HepG2 (cell line): ENCODE results near the gene ATP23.

Source experiments
- EZH2 ChIP-seq: conservative IDR thresholded peaks from 2 replicates; pipeline ENCODE4 v1.6.1; 2012; ENCODE audit warnings: mild to moderate bottlenecking, low read depth, low read length, moderate library complexity
- FOSL1 ChIP-seq: sonication (generic); formaldehyde crosslinking; IDR thresholded peaks from 2 replicates; pipeline ENCODE4 v1.9.0; 2021; ENCODE audit warnings: missing genetic modification reagents, borderline replicate concordance
- FOXP1 ChIP-seq, 2 experiments: fragments of 450-650 bp in 1 of 2; IDR thresholded peaks; 2 replicates each; pipeline ENCODE4 v1.6.1; 2017 to 2018; ENCODE audit warnings: antibody characterized with exemption in 1 of 2
- GABPB1 ChIP-seq: IDR thresholded peaks from 2 replicates; pipeline ENCODE4 v1.6.1; 2016; ENCODE audit warnings: mild to moderate bottlenecking, missing genetic modification reagents, moderate library complexity, missing compliant biosample characterization
- MAZ ChIP-seq, 2 experiments: sonication (generic) in 1 of 2; formaldehyde crosslinking in 1 of 2; IDR thresholded peaks; 2 replicates each; pipeline versions ENCODE4 v1.5.0 to v1.6.1; 2012 to 2020; ENCODE audit warnings: low read depth in 2 of 2, mild to moderate bottlenecking in 2 of 2, borderline replicate concordance in 1 of 2, improper control_type of control experiment in 1 of 2, low read length in 1 of 2, missing genetic modification reagents in 1 of 2, moderate library complexity in 1 of 2
- POLR2A ChIP-seq, 2 experiments: IDR thresholded peaks; 2 replicates each; pipeline ENCODE4 v1.6.1; 2011; ENCODE audit warnings: low read depth in 2 of 2, low read length in 2 of 2, mild to moderate bottlenecking in 1 of 2, moderate library complexity in 1 of 2; ENCODE audit not compliant: insufficient read depth in 1 of 2
- ZBTB7A ChIP-seq: sonication (generic); formaldehyde crosslinking; IDR thresholded peaks from 2 replicates; pipeline ENCODE4 v1.8.0; 2022; ENCODE audit warnings: mild to moderate bottlenecking, missing genetic modification reagents
- ZMYM2 ChIP-seq: sonication (generic); formaldehyde crosslinking; IDR thresholded peaks from 2 replicates; pipeline ENCODE4 v1.8.0; 2022; ENCODE audit warnings: mild to moderate bottlenecking, missing genetic modification reagents
- ZZZ3 ChIP-seq: sonication (generic); formaldehyde crosslinking; IDR thresholded peaks from 2 replicates; pipeline ENCODE4 v1.4.0; 2020; ENCODE audit warnings: missing genetic modification reagents, mild to moderate bottlenecking, borderline replicate concordance
- TF ChIP-seq, protein P1 (sequence below): sonication (generic); formaldehyde crosslinking; IDR thresholded peaks from 2 replicates; pipeline ENCODE4 v1.9.0; 2022; ENCODE audit warnings: missing genetic modification reagents, mild to moderate bottlenecking, borderline replicate concordance
- TF ChIP-seq, protein P2 (sequence below): sonication (generic); formaldehyde crosslinking; IDR thresholded peaks from 2 replicates; pipeline ENCODE4 v1.5.0; 2020; ENCODE audit warnings: mild to moderate bottlenecking, missing genetic modification reagents, moderate library complexity
- TF ChIP-seq, protein P3 (sequence below): sonication (generic); formaldehyde crosslinking; IDR thresholded peaks from 2 replicates; pipeline ENCODE4 v1.9.0; 2021; ENCODE audit warnings: mild to moderate bottlenecking, missing genetic modification reagents

DNA sequence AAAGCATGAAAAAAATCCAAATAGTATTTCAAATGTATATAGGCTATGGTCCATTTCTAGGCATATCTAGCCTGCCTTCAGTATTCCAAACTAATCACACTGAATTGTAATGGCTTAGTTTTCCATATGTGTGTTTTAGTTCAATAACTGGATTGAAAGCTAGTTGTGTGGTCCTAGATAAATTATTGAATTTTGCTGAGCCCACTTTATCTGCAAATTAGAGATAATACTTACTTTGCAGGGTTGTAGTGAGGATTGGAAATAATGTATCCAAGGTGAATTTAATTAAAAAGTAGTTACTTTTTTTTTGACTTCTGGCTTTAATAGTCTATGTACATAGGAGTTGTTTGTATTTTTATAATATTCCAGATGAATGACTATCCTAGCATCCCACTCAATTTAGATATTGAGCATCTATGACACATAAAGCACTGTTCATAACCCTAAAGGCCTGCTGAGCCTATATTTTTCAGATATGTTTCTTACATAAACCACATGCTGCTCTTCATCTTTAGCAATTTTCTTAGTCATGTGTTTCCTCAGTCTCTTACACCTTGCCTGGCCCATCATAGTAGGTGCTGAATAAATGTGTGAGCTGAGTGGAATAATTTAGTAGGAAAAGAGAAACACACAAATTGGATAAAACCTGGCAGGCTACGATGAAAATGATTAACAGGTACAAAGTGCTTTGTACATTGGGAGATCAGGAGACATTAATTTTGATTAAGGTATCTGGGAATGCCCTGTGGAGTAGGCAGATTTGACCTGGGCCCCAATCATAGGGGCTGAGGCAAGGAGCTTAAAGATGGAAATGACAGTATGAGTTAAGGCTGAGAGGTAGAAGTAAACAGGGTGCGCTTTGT, 1.1 kb upstream of the ATP23 start:
- TF ChIP-seq MAZ (IDR thresholded peaks at IDR 0.05; ENCODE audit: borderline replicate concordance, low read depth, low read length) = no peak
- no peak for TF ChIP-seq MAZ (CRISPR knock-in tag; IDR thresholded peaks at IDR 0.05; ENCODE audit: low read depth)
- no peak for TF ChIP-seq EZH2
- no peak for TF ChIP-seq FOSL1 (CRISPR knock-in tag)
- TF ChIP-seq, protein P1, sequence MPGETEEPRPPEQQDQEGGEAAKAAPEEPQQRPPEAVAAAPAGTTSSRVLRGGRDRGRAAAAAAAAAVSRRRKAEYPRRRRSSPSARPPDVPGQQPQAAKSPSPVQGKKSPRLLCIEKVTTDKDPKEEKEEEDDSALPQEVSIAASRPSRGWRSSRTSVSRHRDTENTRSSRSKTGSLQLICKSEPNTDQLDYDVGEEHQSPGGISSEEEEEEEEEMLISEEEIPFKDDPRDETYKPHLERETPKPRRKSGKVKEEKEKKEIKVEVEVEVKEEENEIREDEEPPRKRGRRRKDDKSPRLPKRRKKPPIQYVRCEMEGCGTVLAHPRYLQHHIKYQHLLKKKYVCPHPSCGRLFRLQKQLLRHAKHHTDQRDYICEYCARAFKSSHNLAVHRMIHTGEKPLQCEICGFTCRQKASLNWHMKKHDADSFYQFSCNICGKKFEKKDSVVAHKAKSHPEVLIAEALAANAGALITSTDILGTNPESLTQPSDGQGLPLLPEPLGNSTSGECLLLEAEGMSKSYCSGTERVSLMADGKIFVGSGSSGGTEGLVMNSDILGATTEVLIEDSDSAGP (CRISPR knock-in tag) = no peak
- TF ChIP-seq POLR2A (IDR thresholded peaks at IDR 0.05; ENCODE audit: insufficient read depth in 1 of 2, low read depth in 2 of 2, low read length in 2 of 2) = no peak
- no peak for TF ChIP-seq GABPB1 (CRISPR knock-in tag)
- no peak for TF ChIP-seq ZZZ3 (CRISPR knock-in tag)
- TF ChIP-seq, protein P2, sequence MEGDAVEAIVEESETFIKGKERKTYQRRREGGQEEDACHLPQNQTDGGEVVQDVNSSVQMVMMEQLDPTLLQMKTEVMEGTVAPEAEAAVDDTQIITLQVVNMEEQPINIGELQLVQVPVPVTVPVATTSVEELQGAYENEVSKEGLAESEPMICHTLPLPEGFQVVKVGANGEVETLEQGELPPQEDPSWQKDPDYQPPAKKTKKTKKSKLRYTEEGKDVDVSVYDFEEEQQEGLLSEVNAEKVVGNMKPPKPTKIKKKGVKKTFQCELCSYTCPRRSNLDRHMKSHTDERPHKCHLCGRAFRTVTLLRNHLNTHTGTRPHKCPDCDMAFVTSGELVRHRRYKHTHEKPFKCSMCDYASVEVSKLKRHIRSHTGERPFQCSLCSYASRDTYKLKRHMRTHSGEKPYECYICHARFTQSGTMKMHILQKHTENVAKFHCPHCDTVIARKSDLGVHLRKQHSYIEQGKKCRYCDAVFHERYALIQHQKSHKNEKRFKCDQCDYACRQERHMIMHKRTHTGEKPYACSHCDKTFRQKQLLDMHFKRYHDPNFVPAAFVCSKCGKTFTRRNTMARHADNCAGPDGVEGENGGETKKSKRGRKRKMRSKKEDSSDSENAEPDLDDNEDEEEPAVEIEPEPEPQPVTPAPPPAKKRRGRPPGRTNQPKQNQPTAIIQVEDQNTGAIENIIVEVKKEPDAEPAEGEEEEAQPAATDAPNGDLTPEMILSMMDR (CRISPR knock-in tag) = no peak
- no peak for TF ChIP-seq ZMYM2
- TF ChIP-seq, protein P3, sequence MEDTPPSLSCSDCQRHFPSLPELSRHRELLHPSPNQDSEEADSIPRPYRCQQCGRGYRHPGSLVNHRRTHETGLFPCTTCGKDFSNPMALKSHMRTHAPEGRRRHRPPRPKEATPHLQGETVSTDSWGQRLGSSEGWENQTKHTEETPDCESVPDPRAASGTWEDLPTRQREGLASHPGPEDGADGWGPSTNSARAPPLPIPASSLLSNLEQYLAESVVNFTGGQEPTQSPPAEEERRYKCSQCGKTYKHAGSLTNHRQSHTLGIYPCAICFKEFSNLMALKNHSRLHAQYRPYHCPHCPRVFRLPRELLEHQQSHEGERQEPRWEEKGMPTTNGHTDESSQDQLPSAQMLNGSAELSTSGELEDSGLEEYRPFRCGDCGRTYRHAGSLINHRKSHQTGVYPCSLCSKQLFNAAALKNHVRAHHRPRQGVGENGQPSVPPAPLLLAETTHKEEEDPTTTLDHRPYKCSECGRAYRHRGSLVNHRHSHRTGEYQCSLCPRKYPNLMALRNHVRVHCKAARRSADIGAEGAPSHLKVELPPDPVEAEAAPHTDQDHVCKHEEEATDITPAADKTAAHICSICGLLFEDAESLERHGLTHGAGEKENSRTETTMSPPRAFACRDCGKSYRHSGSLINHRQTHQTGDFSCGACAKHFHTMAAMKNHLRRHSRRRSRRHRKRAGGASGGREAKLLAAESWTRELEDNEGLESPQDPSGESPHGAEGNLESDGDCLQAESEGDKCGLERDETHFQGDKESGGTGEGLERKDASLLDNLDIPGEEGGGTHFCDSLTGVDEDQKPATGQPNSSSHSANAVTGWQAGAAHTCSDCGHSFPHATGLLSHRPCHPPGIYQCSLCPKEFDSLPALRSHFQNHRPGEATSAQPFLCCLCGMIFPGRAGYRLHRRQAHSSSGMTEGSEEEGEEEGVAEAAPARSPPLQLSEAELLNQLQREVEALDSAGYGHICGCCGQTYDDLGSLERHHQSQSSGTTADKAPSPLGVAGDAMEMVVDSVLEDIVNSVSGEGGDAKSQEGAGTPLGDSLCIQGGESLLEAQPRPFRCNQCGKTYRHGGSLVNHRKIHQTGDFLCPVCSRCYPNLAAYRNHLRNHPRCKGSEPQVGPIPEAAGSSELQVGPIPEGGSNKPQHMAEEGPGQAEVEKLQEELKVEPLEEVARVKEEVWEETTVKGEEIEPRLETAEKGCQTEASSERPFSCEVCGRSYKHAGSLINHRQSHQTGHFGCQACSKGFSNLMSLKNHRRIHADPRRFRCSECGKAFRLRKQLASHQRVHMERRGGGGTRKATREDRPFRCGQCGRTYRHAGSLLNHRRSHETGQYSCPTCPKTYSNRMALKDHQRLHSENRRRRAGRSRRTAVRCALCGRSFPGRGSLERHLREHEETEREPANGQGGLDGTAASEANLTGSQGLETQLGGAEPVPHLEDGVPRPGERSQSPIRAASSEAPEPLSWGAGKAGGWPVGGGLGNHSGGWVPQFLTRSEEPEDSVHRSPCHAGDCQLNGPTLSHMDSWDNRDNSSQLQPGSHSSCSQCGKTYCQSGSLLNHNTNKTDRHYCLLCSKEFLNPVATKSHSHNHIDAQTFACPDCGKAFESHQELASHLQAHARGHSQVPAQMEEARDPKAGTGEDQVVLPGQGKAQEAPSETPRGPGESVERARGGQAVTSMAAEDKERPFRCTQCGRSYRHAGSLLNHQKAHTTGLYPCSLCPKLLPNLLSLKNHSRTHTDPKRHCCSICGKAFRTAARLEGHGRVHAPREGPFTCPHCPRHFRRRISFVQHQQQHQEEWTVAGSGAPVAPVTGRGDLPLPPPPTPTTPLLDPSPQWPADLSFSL (CRISPR knock-in tag) = no peak
- no peak for TF ChIP-seq ZBTB7A
- TF ChIP-seq FOXP1 (IDR thresholded peaks at IDR 0.05) = no peak
- no peak for TF ChIP-seq FOXP1 (CRISPR knock-in tag; IDR thresholded peaks at IDR 0.05)
